MV-4-11 (cell line): Measurements from ENCODE around the gene PDX1.

ENCODE experiments used
- DNase-seq: peaks from one replicate; lab custom pipeline; 2025; lab: John Stamatoyannopoulos, UW

Gene PDX1

GRCh38 chr13:27922883-27923612 lies 3.2 kb downstream of the PDX1 start:
- DNase-seq, result no peak

- no peak for DNase-seq
Measured at GRCh38 chr13:27923794-27924528, 4.2 kb downstream of the PDX1 start.

DNA sequence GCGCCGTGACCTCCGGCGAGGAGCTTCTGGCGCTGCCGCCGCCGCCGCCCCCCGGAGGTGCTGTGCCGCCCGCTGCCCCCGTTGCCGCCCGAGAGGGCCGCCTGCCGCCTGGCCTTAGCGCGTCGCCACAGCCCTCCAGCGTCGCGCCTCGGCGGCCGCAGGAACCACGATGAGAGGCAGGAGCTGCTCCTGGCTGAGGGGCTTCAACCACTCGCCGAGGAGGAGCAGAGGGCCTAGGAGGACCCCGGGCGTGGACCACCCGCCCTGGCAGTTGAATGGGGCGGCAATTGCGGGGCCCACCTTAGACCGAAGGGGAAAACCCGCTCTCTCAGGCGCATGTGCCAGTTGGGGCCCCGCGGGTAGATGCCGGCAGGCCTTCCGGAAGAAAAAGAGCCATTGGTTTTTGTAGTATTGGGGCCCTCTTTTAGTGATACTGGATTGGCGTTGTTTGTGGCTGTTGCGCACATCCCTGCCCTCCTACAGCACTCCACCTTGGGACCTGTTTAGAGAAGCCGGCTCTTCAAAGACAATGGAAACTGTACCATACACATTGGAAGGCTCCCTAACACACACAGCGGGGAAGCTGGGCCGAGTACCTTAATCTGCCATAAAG lies 4.8 kb downstream of the PDX1 start:
- DNase-seq, result no peak

DNA sequence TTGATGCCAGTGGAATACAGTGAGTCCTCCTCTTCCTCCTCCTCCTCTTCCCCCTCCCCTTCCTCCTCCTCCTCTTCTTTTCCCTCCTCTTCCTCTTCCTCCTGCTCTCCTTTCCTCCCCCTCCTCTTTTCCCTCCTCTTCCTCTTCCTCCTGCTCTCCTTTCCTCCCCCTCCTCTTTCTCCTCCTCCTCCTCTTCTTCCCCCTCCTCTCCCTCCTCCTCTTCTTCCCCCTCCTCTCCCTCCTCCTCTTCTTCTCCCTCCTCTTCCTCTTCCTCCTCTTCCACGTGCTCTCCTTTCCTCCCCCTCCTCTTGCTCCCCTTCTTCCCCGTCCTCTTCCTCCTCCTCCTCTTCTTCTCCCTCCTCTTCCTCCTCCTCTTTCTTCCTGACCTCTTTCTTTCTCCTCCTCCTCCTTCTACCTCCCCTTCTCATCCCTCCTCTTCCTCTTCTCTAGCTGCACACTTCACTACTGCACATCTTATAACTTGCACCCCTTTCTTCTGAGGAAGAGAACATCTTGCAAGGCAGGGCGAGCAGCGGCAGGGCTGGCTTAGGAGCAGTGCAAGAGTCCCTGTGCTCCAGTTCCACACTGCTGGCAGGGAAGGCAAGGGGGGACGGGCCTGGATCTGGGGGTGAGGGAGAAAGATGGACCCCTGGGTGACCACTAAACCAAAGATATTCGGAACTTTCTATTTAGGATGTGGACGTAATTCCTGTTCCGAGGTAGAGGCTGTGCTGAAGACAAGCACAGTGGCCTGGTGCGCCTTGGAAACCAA lies 5.6 kb downstream of the PDX1 start:
- no peak for DNase-seq

DNA sequence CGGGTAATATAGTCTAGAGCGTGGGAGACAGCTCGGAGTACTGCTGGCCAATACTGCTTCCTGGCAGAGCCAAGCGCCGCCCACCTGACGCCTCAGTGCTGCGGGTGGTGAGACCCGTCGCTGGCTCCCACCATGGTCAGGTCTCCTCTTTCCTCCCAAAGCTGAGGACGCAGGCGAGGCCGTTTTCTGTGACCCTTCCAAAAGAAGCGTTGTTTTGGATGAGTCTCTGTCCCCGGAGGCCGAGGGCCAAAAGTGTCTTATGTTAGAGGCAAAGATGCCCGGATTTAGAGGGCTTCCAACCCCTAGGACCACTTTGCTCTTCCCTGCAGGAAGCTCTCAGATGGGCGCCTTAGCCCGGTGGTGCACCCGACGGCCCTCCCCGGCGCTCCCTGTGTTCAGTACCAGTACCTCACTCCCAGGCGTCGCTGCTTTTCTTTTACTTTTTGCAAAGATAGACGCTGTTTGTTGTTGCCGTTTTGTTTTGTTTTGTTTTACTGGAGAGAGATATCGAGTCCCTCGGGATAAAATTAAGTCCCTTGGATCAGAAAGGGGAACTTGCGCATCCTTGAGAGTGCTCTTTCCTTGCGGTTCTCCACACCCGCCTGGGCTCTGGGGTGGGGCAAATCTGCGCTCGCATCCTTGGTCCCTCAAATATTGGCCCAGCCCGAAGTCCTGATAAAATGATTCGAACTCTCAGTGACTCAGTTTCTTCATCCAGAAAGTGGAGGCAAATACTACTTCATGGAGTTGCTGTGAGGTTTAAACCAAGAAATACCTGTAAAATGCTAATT lies 7.0 kb downstream of the PDX1 start:
- no peak for DNase-seq

DNA sequence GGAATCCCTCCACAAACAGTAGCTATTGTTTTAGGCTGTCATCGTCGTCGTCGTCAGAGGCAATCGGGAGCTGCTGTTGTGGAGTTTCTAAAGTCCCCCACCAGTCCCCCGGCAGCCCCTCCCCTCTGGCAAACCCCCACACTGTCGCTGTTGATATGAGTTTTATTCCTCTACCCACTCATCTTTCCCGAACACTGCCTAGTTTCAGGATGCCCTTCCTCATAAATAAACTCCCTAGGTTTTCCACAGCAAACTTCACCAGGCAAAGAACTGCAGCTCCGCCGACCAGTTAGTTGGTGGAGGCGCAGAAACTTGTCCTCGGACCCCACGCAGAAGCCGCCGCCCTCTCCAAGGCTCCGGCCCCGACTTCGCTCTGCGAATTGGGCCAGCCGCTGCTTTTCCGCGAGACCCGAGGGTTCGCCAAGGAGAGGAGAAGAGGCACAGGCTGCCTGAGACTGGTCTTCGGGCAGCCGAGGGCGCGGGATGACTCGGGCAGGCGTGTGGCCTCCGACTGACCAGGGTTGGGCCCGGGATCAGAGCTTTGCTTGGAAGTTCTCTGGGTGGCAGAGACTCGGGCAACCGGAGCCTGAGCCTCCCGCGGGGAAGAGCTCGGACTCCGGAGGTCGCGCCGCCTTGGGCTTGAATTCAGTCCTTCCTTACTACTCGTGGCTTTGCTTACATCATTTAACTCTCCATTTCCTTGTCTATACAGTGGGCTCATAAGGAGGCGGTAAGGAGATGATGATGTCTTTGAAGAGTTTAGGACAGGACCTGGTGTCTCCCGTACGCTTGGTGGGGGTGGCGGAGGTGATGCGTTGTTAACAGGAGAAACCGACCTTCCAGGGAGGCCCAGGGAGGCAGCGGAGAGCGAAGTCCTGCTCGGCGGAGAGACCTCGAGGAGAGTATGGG lies 7.9 kb downstream of the PDX1 start:
- DNase-seq, result no peak

DNA sequence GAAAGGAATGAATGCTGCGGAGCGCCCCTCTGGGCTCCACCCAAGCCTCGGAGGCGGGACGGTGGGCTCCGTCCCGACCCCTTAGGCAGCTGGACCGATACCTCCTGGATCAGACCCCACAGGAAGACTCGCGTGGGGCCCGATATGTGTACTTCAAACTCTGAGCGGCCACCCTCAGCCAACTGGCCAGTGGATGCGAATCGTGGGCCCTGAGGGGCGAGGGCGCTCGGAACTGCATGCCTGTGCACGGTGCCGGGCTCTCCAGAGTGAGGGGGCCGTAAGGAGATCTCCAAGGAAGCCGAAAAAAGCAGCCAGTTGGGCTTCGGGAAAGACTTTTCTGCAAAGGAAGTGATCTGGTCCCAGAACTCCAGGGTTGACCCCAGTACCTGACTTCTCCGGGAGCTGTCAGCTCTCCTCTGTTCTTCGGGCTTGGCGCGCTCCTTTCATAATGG lies 8.6 kb downstream of the PDX1 start:
- no peak for DNase-seq

- no peak for DNase-seq
Measured at GRCh38 chr13:27928805-27929753, 9.3 kb downstream of the PDX1 start.

DNA sequence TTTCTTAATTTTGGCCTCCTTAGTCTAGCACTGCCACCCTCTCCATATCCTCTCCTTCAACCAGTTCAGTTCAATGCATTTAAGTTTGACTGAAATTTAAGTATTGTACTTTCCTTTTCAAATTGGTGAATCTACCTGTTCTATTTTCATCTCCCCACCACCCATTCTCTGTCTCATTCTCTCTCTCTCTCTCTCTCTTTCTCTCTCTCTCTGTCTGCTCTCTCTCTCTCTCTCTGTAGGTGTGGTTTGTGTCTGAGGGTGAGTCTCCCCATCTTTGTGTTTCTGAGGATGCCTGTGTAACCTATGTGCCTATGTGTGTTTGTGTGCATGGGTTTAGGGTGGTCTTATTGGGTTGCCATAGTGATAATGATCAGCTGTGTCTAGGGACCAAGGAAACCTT lies 10.1 kb downstream of the PDX1 start:
- no peak for DNase-seq

- DNase-seq, result peak; percentile 11
Measured at GRCh38 chr13:27933118-27933517, 13.3 kb downstream of the PDX1 start.

DNA sequence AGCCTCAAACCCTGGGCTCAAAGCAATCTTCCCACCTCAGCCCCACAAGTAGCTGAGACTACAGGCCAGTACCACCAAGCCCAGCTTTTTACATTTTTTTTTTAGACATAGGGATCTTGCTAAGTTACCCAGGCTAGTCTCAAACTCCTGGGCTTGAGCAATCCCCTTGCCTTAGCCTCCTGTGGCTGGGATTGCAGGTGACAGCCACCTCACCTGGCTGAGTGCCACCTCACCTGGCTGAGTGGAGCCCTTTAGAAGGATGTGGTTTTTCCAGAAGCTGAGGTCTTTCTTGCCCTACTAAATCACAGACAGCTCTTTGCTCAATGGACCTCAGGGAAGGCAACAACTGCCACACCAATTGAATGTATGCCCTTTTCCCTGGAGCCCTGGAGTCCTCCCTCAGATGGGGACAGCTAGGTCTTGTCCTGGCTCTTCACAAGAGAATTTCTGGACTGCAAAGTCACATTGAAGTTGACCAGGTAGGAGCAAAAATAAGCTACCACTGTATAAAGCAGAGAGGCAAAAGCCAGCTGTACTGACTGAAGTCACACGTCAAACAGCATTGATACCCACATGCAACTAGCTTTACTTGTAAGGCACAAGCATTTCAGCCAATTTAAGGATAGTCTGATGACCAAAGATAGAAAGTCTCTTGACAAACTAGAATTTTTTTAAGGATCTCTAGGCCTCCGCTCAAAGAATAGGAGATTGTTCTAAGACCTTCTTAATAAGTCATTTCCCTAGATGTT lies 14.0 kb downstream of the PDX1 start:
- DNase-seq, result no peak

DNA sequence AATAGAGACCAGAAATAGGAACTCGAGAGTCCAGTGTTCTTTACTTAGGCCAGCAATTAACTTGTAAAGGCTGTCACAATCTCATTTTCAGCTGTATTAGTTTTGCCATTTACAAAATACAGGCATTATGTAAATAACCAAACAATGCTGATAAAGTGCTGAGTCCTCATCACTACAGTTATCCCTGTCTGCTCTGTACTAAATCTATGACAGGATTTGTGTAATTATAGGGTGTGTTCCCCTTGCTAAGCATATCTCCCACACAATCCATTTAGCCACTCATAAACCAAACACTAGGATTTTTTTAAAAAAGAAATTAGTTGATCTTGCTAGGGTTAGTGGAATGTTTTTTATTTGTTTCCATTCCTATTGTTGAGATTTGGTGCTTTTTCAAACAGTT lies 23.2 kb downstream of the PDX1 start:
- no peak for DNase-seq

- peak; percentile 69 for DNase-seq
Measured at GRCh38 chr13:27952876-27953675, 33.3 kb downstream of the PDX1 start.

DNA sequence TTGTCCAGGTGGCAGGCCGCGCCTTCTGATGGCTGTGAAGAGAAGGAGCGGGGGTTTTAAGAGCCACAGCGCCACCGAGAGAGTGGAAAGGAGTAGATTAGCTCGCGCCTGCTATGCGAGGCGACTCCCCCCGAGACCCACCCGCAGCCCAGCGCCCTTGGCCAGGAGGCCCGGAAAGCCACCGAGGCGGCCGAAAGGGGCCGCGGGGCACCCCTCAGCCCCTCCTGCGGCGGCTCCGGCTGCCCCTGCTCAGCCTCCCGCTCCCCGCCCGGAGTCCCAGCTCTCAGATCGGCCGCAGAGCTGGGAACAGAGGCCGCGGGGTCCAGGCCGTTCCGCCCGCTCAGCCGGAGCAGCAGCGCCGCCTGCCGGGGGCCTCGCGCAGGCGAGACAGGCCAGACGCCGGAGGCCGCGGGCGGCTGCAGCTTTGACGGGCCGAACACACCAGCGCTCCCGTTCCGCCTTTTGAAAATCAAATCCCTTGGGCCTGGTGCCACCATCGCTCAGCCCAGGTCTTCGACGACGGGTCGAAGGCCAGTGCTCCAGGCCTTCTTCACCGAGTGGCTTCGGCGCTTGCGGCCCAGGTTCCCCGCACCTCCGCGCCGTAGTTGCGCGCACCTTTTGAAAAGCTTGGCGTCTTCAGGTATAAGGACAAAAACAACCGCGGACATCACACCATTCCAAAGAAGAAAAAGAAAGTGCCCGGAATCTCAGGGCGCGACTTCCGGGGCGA lies 34.0 kb downstream of the PDX1 start:
- peak; percentile 74 for DNase-seq

GRCh38 chr13:27954406-27954851 lies 34.6 kb downstream of the PDX1 start:
- no peak for DNase-seq

DNA sequence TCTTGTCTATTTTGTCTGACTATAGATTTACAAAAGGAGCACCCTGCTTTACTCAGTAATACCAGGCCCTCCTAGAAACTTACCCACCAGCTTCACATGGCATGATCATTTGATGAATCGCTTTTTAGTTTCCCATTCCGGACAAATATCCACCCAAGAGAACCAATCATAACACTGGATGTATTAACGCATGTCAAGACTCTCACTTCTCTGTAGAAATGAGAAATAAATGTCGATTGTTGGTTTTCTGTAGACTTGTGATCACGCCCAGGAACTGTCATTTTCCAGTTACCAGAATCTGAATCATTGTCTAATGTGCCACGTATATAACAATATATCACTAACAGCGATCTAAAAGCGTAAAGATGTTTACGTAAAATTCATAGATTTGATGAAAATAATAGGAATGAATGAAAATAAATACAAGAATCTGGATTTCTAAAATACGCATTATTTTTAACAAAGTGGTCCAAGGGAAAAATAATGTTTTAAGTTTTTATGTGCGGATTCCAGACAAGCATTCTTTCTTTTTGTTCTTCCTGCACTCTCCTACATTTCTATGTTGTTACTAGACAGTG lies 35.3 kb downstream of the PDX1 start:
- DNase-seq, result no peak
